ENCODE measurements around the gene YPEL2.

The YPEL2 gene

DNA sequence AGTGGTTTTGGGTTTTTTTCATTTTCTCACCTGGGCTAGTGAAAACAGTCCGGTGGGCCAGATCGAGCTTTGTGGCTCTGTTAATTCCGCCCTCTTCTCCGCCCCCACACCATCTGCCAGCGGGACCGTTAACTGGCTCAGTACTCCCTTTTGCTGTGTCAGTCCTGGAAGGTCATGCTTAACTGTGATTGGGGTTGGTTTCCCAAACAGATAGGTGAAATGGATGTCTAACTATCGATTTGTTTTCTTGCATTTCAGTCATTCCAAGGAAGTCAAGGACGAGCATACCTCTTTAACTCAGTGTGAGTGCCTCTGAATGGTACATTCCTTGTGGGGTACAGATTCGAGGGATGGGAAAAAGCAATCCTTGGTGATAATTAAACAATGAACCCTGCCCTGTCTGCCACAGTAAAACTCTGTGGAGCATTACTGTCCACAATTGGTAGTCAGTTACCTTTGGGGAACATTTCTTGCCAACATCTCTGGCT is 56.7 kb downstream of the YPEL2 start:
- H3F3A ChIP-seq (ENCODE audit: insufficient read depth): no peaks in the 10 kb centered on the region
- H3K9me2 ChIP-seq (replicated peaks; ENCODE audit: insufficient read depth, low read length): no peaks in the 10 kb centered on the region
- no peaks in the 10 kb centered on the region for H3K36me3 ChIP-seq (ENCODE audit: low read length)
- no peak overlapping the region for H3K9ac ChIP-seq (ENCODE audit: low read length)
- no peak for TF ChIP-seq EZH2phosphoT487 (conservative IDR thresholded peaks at IDR 0.05; ENCODE audit: low read length)
- TF ChIP-seq, protein P1, sequence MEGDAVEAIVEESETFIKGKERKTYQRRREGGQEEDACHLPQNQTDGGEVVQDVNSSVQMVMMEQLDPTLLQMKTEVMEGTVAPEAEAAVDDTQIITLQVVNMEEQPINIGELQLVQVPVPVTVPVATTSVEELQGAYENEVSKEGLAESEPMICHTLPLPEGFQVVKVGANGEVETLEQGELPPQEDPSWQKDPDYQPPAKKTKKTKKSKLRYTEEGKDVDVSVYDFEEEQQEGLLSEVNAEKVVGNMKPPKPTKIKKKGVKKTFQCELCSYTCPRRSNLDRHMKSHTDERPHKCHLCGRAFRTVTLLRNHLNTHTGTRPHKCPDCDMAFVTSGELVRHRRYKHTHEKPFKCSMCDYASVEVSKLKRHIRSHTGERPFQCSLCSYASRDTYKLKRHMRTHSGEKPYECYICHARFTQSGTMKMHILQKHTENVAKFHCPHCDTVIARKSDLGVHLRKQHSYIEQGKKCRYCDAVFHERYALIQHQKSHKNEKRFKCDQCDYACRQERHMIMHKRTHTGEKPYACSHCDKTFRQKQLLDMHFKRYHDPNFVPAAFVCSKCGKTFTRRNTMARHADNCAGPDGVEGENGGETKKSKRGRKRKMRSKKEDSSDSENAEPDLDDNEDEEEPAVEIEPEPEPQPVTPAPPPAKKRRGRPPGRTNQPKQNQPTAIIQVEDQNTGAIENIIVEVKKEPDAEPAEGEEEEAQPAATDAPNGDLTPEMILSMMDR (IDR thresholded peaks at IDR 0.05; ENCODE audit: insufficient read depth, low read length, poor library complexity, severe bottlenecking): no peak
- no peaks in the 10 kb centered on the region for H3K79me2 ChIP-seq (ENCODE audit: insufficient read depth, low read length)
- no peaks in the 10 kb centered on the region for H4K20me1 ChIP-seq (ENCODE audit: low read depth, low read length)
- no peak overlapping the region for H2AFZ ChIP-seq (ENCODE audit: low read depth, low read length, severe bottlenecking)
- no peak overlapping the region for H3K4me3 ChIP-seq (ENCODE audit: insufficient read depth, low read length, poor library complexity, severe bottlenecking)
- no peaks in the 10 kb centered on the region for H3K9me3 ChIP-seq (ENCODE audit: insufficient read depth, low read length)
- no peak overlapping the region for H3K4me2 ChIP-seq (ENCODE audit: low read depth, low read length, poor library complexity, severe bottlenecking)
- no peaks in the 10 kb centered on the region for H3K27me3 ChIP-seq (ENCODE audit: low read length)
- H3K27ac ChIP-seq (ENCODE audit: low read depth, low read length): no peak overlapping the region

DNA sequence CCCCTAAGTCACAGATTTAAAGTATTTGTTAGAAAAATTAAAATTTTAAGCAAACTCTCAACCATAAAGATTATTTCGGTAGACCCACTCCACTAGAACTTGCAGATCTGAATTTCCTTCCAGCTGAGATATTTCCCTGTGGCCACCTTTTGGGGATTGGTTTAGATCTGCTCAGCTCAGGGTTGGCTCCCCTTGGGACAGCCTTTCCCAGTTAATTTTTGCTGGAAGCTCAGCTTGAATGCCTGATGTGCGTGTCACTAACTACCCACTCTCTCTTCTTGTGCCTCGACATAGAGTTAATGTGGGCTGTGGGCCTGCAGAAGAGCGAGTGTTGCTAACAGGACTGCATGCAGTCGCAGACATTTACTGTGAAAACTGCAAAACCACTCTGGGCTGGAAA is 57.6 kb downstream of the YPEL2 start:
- H3F3A ChIP-seq (ENCODE audit: insufficient read depth): no peaks in the 10 kb centered on the region
- no peaks in the 10 kb centered on the region for H3K27me3 ChIP-seq (ENCODE audit: low read length)
- H3K4me2 ChIP-seq (ENCODE audit: low read depth, low read length, poor library complexity, severe bottlenecking): no peak overlapping the region
- H3K9ac ChIP-seq (ENCODE audit: low read length): no peak overlapping the region
- no peaks in the 10 kb centered on the region for H3K36me3 ChIP-seq (ENCODE audit: low read length)
- TF ChIP-seq, protein P1 (IDR thresholded peaks at IDR 0.05; ENCODE audit: insufficient read depth, low read length, poor library complexity, severe bottlenecking): no peak
- TF ChIP-seq EZH2phosphoT487 (conservative IDR thresholded peaks at IDR 0.05; ENCODE audit: low read length): no peak
- H3K9me3 ChIP-seq (ENCODE audit: insufficient read depth, low read length): no peaks in the 10 kb centered on the region
- no peaks in the 10 kb centered on the region for H3K9me2 ChIP-seq (replicated peaks; ENCODE audit: insufficient read depth, low read length)
- no peak overlapping the region for H3K27ac ChIP-seq (ENCODE audit: low read depth, low read length)
- no peak overlapping the region for H3K4me3 ChIP-seq (ENCODE audit: insufficient read depth, low read length, poor library complexity, severe bottlenecking)
- no peak overlapping the region for H2AFZ ChIP-seq (ENCODE audit: low read depth, low read length, severe bottlenecking)
- no peaks in the 10 kb centered on the region for H3K79me2 ChIP-seq (ENCODE audit: insufficient read depth, low read length)
- no peaks in the 10 kb centered on the region for H4K20me1 ChIP-seq (ENCODE audit: low read depth, low read length)

DNA sequence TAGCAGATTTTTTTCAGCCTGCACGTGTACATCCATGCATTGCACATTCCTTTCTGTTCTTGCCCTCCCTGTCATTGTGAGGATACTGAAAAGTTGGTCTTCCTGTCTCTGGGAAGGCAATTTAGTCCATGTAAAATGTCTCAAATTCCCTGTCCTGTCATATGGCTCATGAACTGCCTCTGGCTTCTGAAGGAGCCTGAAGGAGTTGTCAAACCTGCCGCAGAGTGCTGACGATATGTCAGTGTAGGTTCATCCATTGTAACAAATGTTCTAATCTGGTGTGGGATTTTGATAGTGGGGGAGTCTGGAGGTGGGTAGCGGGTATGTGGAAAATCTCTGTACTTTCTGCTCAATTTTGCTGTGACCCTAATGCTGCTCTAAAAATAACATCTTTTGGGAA is 59.6 kb downstream of the YPEL2 start:
- TF ChIP-seq, protein P1 (IDR thresholded peaks at IDR 0.05; ENCODE audit: insufficient read depth, low read length, poor library complexity, severe bottlenecking): no peak
- no peak for TF ChIP-seq EZH2phosphoT487 (conservative IDR thresholded peaks at IDR 0.05; ENCODE audit: low read length)

More for the DNA sequence above, 59.6 kb downstream of the YPEL2 start:
- Histone ChIP-seq H3K27ac (ENCODE audit: low read depth, low read length) (no peak overlapping the region), H3K4me3 (ENCODE audit: insufficient read depth, low read length, poor library complexity, severe bottlenecking) (no peak overlapping the region), H3K9me3 (ENCODE audit: insufficient read depth, low read length) (no peaks in the 10 kb centered on the region), H3K4me2 (ENCODE audit: low read depth, low read length, poor library complexity, severe bottlenecking) (no peak overlapping the region), H4K20me1 (ENCODE audit: low read depth, low read length) (no peaks in the 10 kb centered on the region), H3K9me2 (replicated peaks; ENCODE audit: insufficient read depth, low read length) (no peaks in the 10 kb centered on the region), H2AFZ (ENCODE audit: low read depth, low read length, severe bottlenecking) (no peak overlapping the region), H3K27me3 (ENCODE audit: low read length) (no peaks in the 10 kb centered on the region), H3F3A (ENCODE audit: insufficient read depth) (no peaks in the 10 kb centered on the region), H3K36me3 (ENCODE audit: low read length) (no peaks in the 10 kb centered on the region), H3K9ac (ENCODE audit: low read length) (no peak overlapping the region), H3K79me2 (ENCODE audit: insufficient read depth, low read length) (no peaks in the 10 kb centered on the region)

Measured in SU-DHL-6 (cell line).